ENCODE measurements around the gene RBM20.

- no peak for TF ChIP-seq CTCF (IDR thresholded peaks at IDR 0.05)
- TF ChIP-seq POLR2A (IDR thresholded peaks at IDR 0.05) = no peak
Measured at GRCh38 chr10:110634527-110635209, 9.5 kb upstream of the RBM20 start.

Measured in thyroid gland (tissue), 4 donors.